ENCODE results near the gene NGF. TPM values are rescaled to one million over a fixed set of nuclear protein-coding genes. Genes with fewer than 3 reads are reported as not detected.

NGF gene
- total and polyA plus RNA-seq, 2 experiments from 2014 or later = 0.37 to 2.6 TPM

DNA sequence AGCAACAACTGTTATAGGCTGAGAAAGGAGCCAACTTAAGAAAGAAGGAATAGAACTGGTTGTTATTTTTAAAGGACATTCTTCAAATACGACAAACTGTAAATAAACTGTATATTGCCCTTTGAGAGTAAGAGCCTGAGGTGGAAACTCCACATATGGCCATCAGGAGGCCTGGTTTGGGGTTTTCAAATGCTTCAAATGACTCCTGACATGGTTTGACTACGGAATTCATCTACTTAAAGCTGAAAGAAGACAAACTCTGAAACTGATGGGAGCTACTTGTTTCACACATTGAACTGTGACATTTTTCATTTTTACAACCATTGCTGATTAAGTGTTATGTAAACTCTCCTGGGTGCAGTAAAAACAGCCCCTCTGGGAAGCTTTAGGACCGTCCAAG, 59.8 kb downstream of the NGF start:
- no peaks in the 10 kb centered on the region for H3K36me3 ChIP-seq (replicated peaks; ENCODE audit: insufficient read depth, low read depth)
- no peak overlapping the region for H3K4me3 ChIP-seq
- H2AFZ ChIP-seq = peak overlapping the region; percentile 30
- H3K79me2 ChIP-seq = no peaks in the 10 kb centered on the region
- no peaks in the 10 kb centered on the region for H3K27me3 ChIP-seq
- no peaks in the 10 kb centered on the region for H3K9me2 ChIP-seq (replicated peaks; ENCODE audit: insufficient read depth)
- DNase-seq (ENCODE audit: low spot score) = no peak
- H3K4me2 ChIP-seq = no peak overlapping the region
- H3K9me3 ChIP-seq (ENCODE audit: low read depth) = peaks cover 10% of the 10 kb centered on the region
- peaks cover 11% of the 10 kb centered on the region for H3K4me1 ChIP-seq (ENCODE audit: insufficient read depth)
- no peaks in the 10 kb centered on the region for H4K20me1 ChIP-seq (ENCODE audit: insufficient read depth, poor library complexity, severe bottlenecking)
- TF ChIP-seq CTCF (IDR thresholded peaks at IDR 0.05; ENCODE audit: poor library complexity) = no peak
- 62% methylated on average over 3 of the region's 3 CpGs for whole genome bisulfite sequencing (ENCODE audit: low lambda C conversion rate, missing lambda C conversion rate)
- no peak overlapping the region for H3K27ac ChIP-seq

DNA sequence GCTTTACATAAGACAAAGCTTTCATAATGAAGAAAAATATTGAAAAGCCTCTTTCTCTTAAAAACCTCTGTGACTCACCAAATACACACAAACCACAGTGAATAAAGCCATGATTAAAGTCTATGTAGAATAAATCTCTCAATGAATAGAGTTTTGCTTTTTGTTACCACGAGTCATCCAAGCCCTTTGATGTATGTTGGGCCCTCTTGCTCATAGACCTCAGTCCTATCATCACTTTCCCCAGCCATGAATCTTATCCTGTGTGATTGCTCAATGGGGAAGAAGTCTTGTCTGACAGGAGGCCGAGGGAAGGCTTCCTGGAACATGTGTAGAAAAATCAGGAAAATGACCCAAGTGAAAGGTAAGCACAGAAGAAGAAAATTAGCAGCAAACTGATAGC, 60.8 kb downstream of the NGF start:
- no peaks in the 10 kb centered on the region for H3K79me2 ChIP-seq
- H3K9me2 ChIP-seq (replicated peaks; ENCODE audit: insufficient read depth) = no peaks in the 10 kb centered on the region
- no peak overlapping the region for H3K27ac ChIP-seq
- no peaks in the 10 kb centered on the region for H4K20me1 ChIP-seq (ENCODE audit: insufficient read depth, poor library complexity, severe bottlenecking)
- 69% methylated on average over 2 of the region's 2 CpGs for WGBS (ENCODE audit: low lambda C conversion rate, missing lambda C conversion rate)
- H3K36me3 ChIP-seq (replicated peaks; ENCODE audit: insufficient read depth, low read depth) = no peaks in the 10 kb centered on the region
- no peaks in the 10 kb centered on the region for H3K27me3 ChIP-seq
- no peak overlapping the region for H2AFZ ChIP-seq
- no peak overlapping the region for H3K4me3 ChIP-seq
- peaks cover 11% of the 10 kb centered on the region for H3K4me1 ChIP-seq (ENCODE audit: insufficient read depth)
- TF ChIP-seq CTCF (IDR thresholded peaks at IDR 0.05; ENCODE audit: poor library complexity) (no peak), EZH2phosphoT487 (IDR thresholded peaks at IDR 0.05; ENCODE audit: low read depth, severe bottlenecking, unreplicated experiment) (no peak), EZH2 (IDR thresholded peaks at IDR 0.05; ENCODE audit: borderline replicate concordance) (no peak)
- no peak overlapping the region for H3K4me2 ChIP-seq
- peaks cover 10% of the 10 kb centered on the region for H3K9me3 ChIP-seq (ENCODE audit: low read depth)
- no peak for DNase-seq (ENCODE audit: low spot score)

- no peaks in the 10 kb centered on the region for H3K9me2 ChIP-seq (replicated peaks; ENCODE audit: insufficient read depth)
- no peak overlapping the region for H2AFZ ChIP-seq
- H3K4me1 ChIP-seq (ENCODE audit: insufficient read depth) = peaks cover 8% of the 10 kb centered on the region
- H3K27me3 ChIP-seq = no peaks in the 10 kb centered on the region
- no peaks in the 10 kb centered on the region for H3K36me3 ChIP-seq (replicated peaks; ENCODE audit: insufficient read depth, low read depth)
- H3K4me2 ChIP-seq = no peak overlapping the region
- peak; percentile 21 for TF ChIP-seq CTCF (IDR thresholded peaks at IDR 0.05; ENCODE audit: poor library complexity)
- TF ChIP-seq EZH2 (IDR thresholded peaks at IDR 0.05; ENCODE audit: borderline replicate concordance) = no peak
- H3K4me3 ChIP-seq = no peak overlapping the region
- H3K9me3 ChIP-seq (ENCODE audit: low read depth) = peaks cover 10% of the 10 kb centered on the region
- H3K27ac ChIP-seq = no peak overlapping the region
- no peaks in the 10 kb centered on the region for H4K20me1 ChIP-seq (ENCODE audit: insufficient read depth, poor library complexity, severe bottlenecking)
- no peak for DNase-seq (ENCODE audit: low spot score)
- H3K79me2 ChIP-seq = no peaks in the 10 kb centered on the region
Observed at GRCh38 chr1:115275216-115275615, 62.8 kb downstream of the NGF start.

DNA sequence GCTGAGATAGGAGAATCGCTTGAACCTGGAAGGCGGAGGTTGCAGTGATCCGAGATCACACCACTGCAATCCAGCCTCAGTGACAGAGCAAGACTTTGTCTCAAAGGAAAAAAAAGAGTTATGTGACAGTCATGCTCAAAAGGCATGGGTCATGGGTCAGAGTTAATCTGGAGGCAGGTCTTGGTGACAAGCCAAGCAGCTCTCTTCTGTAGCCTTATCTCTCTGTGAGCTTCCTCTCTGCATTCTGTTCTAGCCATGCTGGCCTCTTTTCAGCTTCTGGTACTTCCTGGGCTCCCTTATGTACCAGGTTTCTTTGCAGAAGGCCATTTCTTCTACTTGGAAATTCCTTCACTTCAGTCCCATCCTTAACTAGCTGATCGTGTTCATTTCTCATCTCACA, 63.6 kb downstream of the NGF start:
- Histone ChIP-seq H3K27ac (no peak overlapping the region), H3K36me3 (replicated peaks; ENCODE audit: insufficient read depth, low read depth) (no peaks in the 10 kb centered on the region), H3K9me2 (replicated peaks; ENCODE audit: insufficient read depth) (no peaks in the 10 kb centered on the region), H3K27me3 (no peaks in the 10 kb centered on the region), H3K4me2 (no peak overlapping the region), H3K9me3 (ENCODE audit: low read depth) (peaks cover 10% of the 10 kb centered on the region), H3K4me3 (no peak overlapping the region), H3K4me1 (ENCODE audit: insufficient read depth) (peaks cover 3% of the 10 kb centered on the region), H4K20me1 (ENCODE audit: insufficient read depth, poor library complexity, severe bottlenecking) (no peaks in the 10 kb centered on the region), H2AFZ (no peak overlapping the region), H3K79me2 (no peaks in the 10 kb centered on the region)
- DNase-seq (ENCODE audit: low spot score) = no peak
- TF ChIP-seq EZH2 (IDR thresholded peaks at IDR 0.05; ENCODE audit: borderline replicate concordance) (no peak), CTCF (IDR thresholded peaks at IDR 0.05; ENCODE audit: poor library complexity) (no peak), EZH2phosphoT487 (IDR thresholded peaks at IDR 0.05; ENCODE audit: low read depth, severe bottlenecking, unreplicated experiment) (no peak)
- WGBS (ENCODE audit: low lambda C conversion rate, missing lambda C conversion rate) = 85% methylated on average over 4 of the region's 4 CpGs
